Nephron progenitor cell (in vitro differentiated cells): ENCODE data around the gene ASTN2.

Source experiments
- DNase-seq: peaks from one replicate; pipeline ENCODE4 v3.0.0; 2021
- H3K27ac Mint-ChIP-seq: 2 replicates; pipeline ENCODE4 v1.8.0; 2021; ENCODE audit warnings: mild to moderate bottlenecking, moderate library complexity, mixed read lengths
- H3K27me3 Mint-ChIP-seq: 2 replicates; pipeline ENCODE4 v1.8.0; 2021; ENCODE audit warnings: mild to moderate bottlenecking, low read depth, mixed read lengths; ENCODE audit not compliant: poor library complexity
- H3K36me3 Mint-ChIP-seq: 2 replicates; pipeline ENCODE4 v1.8.0; 2021; ENCODE audit warnings: low read depth, mixed read lengths
- H3K4me1 Mint-ChIP-seq: 2 replicates; pipeline ENCODE4 v1.8.0; 2021; ENCODE audit warnings: mixed read lengths
- H3K4me3 Mint-ChIP-seq: 2 replicates; pipeline ENCODE4 v1.8.0; 2021; ENCODE audit warnings: mild to moderate bottlenecking, moderate library complexity, mixed read lengths
- H3K9me3 Mint-ChIP-seq: 2 replicates; pipeline ENCODE4 v1.8.0; 2021; ENCODE audit warnings: mild to moderate bottlenecking, moderate library complexity, mixed read lengths
- CTCF ChIP-seq: fragments of 200-600 bp; sonication (generic); IDR thresholded peaks from 2 replicates; pipeline ENCODE4 v1.5.0; 2021; ENCODE audit warnings: antibody characterized with exemption

The ASTN2 gene

GRCh38 chr9:117151716-117152115 is 263.1 kb downstream of the ASTN2 start:
- Mint-ChIP-seq H3K9me3 (no peaks in the 10 kb centered on the region), H3K4me3 (no peak overlapping the region), H3K27me3 (peaks cover 13% of the 10 kb centered on the region), H3K36me3 (no peaks in the 10 kb centered on the region), H3K27ac (no peak overlapping the region), H3K4me1 (no peaks in the 10 kb centered on the region)
- no peak for TF ChIP-seq CTCF
- DNase-seq: no peak

GRCh38 chr9:117149996-117150395 is 264.9 kb downstream of the ASTN2 start:
- Mint-ChIP-seq H3K9me3 (no peaks in the 10 kb centered on the region), H3K27me3 (peaks cover 7% of the 10 kb centered on the region), H3K36me3 (no peaks in the 10 kb centered on the region), H3K4me1 (no peaks in the 10 kb centered on the region), H3K27ac (no peak overlapping the region), H3K4me3 (no peak overlapping the region)
- no peak for DNase-seq
- no peak for TF ChIP-seq CTCF

DNA sequence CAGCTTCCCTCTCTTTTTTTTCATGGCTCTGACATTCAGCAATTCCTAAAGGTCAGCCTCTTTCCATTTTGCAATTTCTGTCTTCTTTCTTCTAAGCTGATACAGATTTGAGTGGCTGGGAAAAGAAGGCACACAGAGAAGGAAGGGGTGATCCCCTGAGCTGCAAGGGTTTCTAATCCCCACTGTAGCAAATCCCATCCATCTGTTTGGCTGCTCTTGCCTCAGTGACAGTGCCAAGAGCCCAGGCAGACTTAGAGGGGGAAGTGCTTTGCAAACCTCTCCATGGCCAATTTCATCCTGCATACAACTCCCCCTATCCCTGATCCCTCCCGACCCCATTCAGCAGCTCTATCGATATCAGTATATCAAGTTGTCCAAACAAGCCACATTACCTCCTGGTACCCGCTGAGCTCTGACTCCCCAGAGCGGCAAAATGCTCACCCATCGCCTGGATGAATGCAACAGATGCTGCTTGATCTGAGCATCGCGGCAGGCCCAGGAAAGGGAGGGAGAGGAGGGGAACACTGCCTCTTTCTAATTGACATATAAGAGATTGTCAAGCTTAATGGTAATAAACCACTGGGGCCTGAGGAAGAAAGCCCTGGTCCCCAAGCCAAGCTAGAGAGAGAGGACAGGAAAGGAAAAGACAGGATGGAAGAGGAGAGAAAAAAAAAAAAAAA is 268.9 kb downstream of the ASTN2 start:
- H3K9me3 Mint-ChIP-seq: no peaks in the 10 kb centered on the region
- no peak for TF ChIP-seq CTCF
- H3K36me3 Mint-ChIP-seq: no peaks in the 10 kb centered on the region
- peaks cover 5% of the 10 kb centered on the region for H3K4me1 Mint-ChIP-seq
- no peak for DNase-seq
- no peak overlapping the region for H3K27ac Mint-ChIP-seq
- H3K27me3 Mint-ChIP-seq: peaks cover 6% of the 10 kb centered on the region
- no peak overlapping the region for H3K4me3 Mint-ChIP-seq

DNA sequence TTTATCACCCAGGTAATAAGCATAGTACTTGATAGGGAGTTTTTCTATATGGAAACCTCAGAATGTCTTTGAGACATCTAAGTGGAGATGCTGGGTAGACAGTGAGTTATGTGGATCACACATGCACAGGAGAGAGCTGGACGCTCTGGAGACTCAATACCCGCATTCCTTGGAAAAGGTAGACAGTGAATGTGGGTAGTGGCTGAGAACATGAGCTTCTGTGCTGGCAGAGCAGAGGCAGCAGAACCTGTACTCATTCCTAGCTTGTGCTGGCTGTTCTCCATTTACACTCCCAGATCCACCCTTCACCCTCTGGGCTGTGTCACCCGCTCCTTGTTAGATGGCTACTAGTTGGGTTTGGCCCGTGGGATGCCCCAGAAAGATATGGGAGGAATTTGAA is 269.8 kb downstream of the ASTN2 start:
- TF ChIP-seq CTCF: no peak
- DNase-seq: no peak
- Mint-ChIP-seq H3K27ac (no peak overlapping the region), H3K9me3 (no peaks in the 10 kb centered on the region), H3K4me1 (peaks cover 5% of the 10 kb centered on the region), H3K36me3 (no peaks in the 10 kb centered on the region), H3K27me3 (peaks cover 11% of the 10 kb centered on the region), H3K4me3 (no peak overlapping the region)

- DNase-seq: no peak
- Mint-ChIP-seq H3K36me3 (no peaks in the 10 kb centered on the region), H3K27ac (no peak overlapping the region), H3K9me3 (no peaks in the 10 kb centered on the region), H3K4me3 (no peak overlapping the region), H3K4me1 (peaks cover 16% of the 10 kb centered on the region), H3K27me3 (peaks cover 22% of the 10 kb centered on the region)
- no peak for TF ChIP-seq CTCF
Observed at GRCh38 chr9:117138231-117138630, 276.6 kb downstream of the ASTN2 start.

DNA sequence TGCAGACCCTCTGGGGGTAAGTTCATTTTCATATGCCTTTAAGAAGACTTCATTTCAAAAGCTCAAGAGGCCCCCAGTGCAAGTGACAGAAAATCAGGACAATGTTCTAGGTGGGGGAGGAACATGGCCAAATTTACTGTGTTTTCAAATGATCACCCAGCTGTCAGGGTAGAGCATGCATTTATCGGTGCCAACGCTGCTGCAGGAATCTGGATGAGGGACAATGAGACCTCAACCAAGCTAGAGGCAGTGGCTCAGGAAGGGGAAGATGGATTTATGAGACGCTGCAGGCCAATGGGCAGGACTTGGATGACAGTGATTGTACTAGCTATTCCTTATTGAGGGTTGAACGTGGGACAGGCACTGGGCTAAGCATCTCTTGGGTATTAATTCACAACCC is 278.4 kb downstream of the ASTN2 start:
- H3K36me3 Mint-ChIP-seq: no peaks in the 10 kb centered on the region
- no peak overlapping the region for H3K4me3 Mint-ChIP-seq
- H3K4me1 Mint-ChIP-seq: peaks cover 16% of the 10 kb centered on the region
- H3K27ac Mint-ChIP-seq: no peak overlapping the region
- DNase-seq: no peak
- no peaks in the 10 kb centered on the region for H3K9me3 Mint-ChIP-seq
- TF ChIP-seq CTCF: no peak
- peaks cover 20% of the 10 kb centered on the region for H3K27me3 Mint-ChIP-seq
